Measurements from ENCODE around the gene C1QTNF1.

DNA sequence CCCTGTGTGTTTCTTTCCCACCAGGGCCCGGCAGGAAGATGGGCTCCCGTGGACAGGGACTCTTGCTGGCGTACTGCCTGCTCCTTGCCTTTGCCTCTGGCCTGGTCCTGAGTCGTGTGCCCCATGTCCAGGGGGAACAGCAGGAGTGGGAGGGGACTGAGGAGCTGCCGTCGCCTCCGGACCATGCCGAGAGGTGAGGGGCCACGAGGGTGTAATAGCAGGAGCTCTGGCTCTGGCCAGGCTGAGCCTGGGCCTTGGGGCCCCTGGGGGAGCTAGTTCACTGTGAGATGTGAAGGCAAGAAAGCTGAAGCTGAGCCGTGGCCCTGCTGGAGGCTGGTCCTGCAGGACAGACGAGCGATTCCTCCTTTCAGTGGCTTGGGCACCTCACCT lies 20.0 kb downstream of the C1QTNF1 start:
- TF ChIP-seq, protein P1, sequence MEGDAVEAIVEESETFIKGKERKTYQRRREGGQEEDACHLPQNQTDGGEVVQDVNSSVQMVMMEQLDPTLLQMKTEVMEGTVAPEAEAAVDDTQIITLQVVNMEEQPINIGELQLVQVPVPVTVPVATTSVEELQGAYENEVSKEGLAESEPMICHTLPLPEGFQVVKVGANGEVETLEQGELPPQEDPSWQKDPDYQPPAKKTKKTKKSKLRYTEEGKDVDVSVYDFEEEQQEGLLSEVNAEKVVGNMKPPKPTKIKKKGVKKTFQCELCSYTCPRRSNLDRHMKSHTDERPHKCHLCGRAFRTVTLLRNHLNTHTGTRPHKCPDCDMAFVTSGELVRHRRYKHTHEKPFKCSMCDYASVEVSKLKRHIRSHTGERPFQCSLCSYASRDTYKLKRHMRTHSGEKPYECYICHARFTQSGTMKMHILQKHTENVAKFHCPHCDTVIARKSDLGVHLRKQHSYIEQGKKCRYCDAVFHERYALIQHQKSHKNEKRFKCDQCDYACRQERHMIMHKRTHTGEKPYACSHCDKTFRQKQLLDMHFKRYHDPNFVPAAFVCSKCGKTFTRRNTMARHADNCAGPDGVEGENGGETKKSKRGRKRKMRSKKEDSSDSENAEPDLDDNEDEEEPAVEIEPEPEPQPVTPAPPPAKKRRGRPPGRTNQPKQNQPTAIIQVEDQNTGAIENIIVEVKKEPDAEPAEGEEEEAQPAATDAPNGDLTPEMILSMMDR (IDR thresholded peaks at IDR 0.05 in 2 of 3, conservative IDR thresholded peaks at IDR 0.05 in 1 of 3; ENCODE audit: insufficient read depth in 2 of 3, low read depth in 1 of 3, low read length in 3 of 3): no peak
- TF ChIP-seq JUN (IDR thresholded peaks at IDR 0.05; ENCODE audit: borderline replicate concordance, low read depth, low read length) (no peak), JUN (CRISPR knock-in tag; IDR thresholded peaks at IDR 0.05; ENCODE audit: borderline replicate concordance) (no peak), PML (IDR thresholded peaks at IDR 0.05; ENCODE audit: low read length) (no peak), POLR2AphosphoS5 (IDR thresholded peaks at IDR 0.05; ENCODE audit: control insufficient read depth, insufficient read depth, low read depth, low read length) (no peak), CBX8 (IDR thresholded peaks at IDR 0.05; ENCODE audit: borderline replicate concordance, extremely low read depth, low read depth, low read length, poor library complexity, severe bottlenecking) (no peak), EP300 (IDR thresholded peaks at IDR 0.05; ENCODE audit: low read length) (no peak), TFAM (CRISPR knock-in tag; conservative IDR thresholded peaks at IDR 0.05) (no peak), XRCC5 (IDR thresholded peaks at IDR 0.05; ENCODE audit: low read depth, low read length) (no peak), NFYB (IDR thresholded peaks at IDR 0.05; ENCODE audit: extremely low read depth, insufficient read length) (no peak)
- TF ChIP-seq, protein P2, sequence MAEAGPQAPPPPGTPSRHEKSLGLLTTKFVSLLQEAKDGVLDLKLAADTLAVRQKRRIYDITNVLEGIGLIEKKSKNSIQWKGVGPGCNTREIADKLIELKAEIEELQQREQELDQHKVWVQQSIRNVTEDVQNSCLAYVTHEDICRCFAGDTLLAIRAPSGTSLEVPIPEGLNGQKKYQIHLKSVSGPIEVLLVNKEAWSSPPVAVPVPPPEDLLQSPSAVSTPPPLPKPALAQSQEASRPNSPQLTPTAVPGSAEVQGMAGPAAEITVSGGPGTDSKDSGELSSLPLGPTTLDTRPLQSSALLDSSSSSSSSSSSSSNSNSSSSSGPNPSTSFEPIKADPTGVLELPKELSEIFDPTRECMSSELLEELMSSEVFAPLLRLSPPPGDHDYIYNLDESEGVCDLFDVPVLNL (CRISPR knock-in tag; IDR thresholded peaks at IDR 0.05; ENCODE audit: low read depth): no peak
- TF ChIP-seq, protein P3, sequence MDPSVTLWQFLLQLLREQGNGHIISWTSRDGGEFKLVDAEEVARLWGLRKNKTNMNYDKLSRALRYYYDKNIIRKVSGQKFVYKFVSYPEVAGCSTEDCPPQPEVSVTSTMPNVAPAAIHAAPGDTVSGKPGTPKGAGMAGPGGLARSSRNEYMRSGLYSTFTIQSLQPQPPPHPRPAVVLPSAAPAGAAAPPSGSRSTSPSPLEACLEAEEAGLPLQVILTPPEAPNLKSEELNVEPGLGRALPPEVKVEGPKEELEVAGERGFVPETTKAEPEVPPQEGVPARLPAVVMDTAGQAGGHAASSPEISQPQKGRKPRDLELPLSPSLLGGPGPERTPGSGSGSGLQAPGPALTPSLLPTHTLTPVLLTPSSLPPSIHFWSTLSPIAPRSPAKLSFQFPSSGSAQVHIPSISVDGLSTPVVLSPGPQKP (CRISPR knock-in tag; IDR thresholded peaks at IDR 0.05): no peak

Data from K562 (cell line).